Trophoblast cell (in vitro differentiated cells and primary cell): ENCODE data around the gene FHIT.

Experiments
- DNase-seq, 2 donors: peaks; one replicate each; pipeline ENCODE4 v3.0.0-alpha.2; 2016
- H2AFZ ChIP-seq: 2 replicates; pipeline ENCODE4 v1.6.1; 2013; ENCODE audit warnings: low read length, moderate library complexity, mild to moderate bottlenecking; ENCODE audit not compliant: insufficient read depth, poor library complexity
- H2AK5ac ChIP-seq: 2 replicates; pipeline ENCODE4 v1.6.1; 2013; ENCODE audit warnings: mild to moderate bottlenecking, low read length
- H2BK120ac ChIP-seq: 2 replicates; pipeline ENCODE4 v1.6.1; 2013; ENCODE audit warnings: low read length, mild to moderate bottlenecking, moderate library complexity; ENCODE audit not compliant: insufficient read depth, poor library complexity
- H2BK12ac ChIP-seq: 2 replicates; pipeline ENCODE4 v1.6.1; 2013; ENCODE audit warnings: mild to moderate bottlenecking, low read length, moderate library complexity
- H2BK5ac ChIP-seq: 2 replicates; pipeline ENCODE4 v1.6.1; 2013; ENCODE audit warnings: low read length, low read depth, moderate library complexity, mild to moderate bottlenecking; ENCODE audit not compliant: poor library complexity
- H3K14ac ChIP-seq: 2 replicates; pipeline ENCODE4 v1.6.1; 2013; ENCODE audit warnings: mild to moderate bottlenecking, low read length
- H3K18ac ChIP-seq: 2 replicates; pipeline ENCODE4 v1.6.1; 2013; ENCODE audit warnings: mild to moderate bottlenecking, low read length
- H3K23ac ChIP-seq: 2 replicates; pipeline ENCODE4 v1.6.1; 2013; ENCODE audit warnings: low read length
- H3K27ac ChIP-seq: 2 replicates; pipeline ENCODE4 v1.5.1; 2013; ENCODE audit warnings: low read depth, mild to moderate bottlenecking, inconsistent platforms, low read length, moderate library complexity
- H3K27me3 ChIP-seq: 2 replicates; pipeline ENCODE4 v1.6.1; 2013; ENCODE audit warnings: inconsistent platforms, mild to moderate bottlenecking, low read length, moderate library complexity; ENCODE audit not compliant: insufficient read depth
- H3K36me3 ChIP-seq, 2 experiments: 1 replicate in 1 of 2; 2 replicates in 1 of 2; pipeline ENCODE4 v1.6.1; 2013; ENCODE audit warnings: low read length in 2 of 2, mild to moderate bottlenecking in 2 of 2, moderate library complexity in 1 of 2; ENCODE audit not compliant: insufficient read depth in 2 of 2, control insufficient read depth in 1 of 2
- H3K4ac ChIP-seq: 2 replicates; pipeline ENCODE4 v1.6.1; 2013; ENCODE audit warnings: low read depth, mild to moderate bottlenecking, low read length, moderate library complexity
- H3K4me1 ChIP-seq, 2 experiments: 1 replicate in 1 of 2; 2 replicates in 1 of 2; pipeline ENCODE4 v1.6.1; 2013; ENCODE audit warnings: low read length in 2 of 2, mild to moderate bottlenecking in 2 of 2, moderate library complexity in 1 of 2; ENCODE audit not compliant: insufficient read depth in 2 of 2, control insufficient read depth in 1 of 2
- H3K4me2 ChIP-seq: 2 replicates; pipeline ENCODE4 v1.6.1; 2013; ENCODE audit warnings: inconsistent platforms, mild to moderate bottlenecking, low read length, moderate library complexity
- H3K4me3 ChIP-seq: 2 replicates; pipeline ENCODE4 v1.5.1; 2013; ENCODE audit warnings: mild to moderate bottlenecking, low read depth, low read length, inconsistent platforms
- H3K79me1 ChIP-seq: one replicate; pipeline ENCODE4 v1.6.1; 2013; ENCODE audit warnings: low read length
- H3K79me2 ChIP-seq: 2 replicates; pipeline ENCODE4 v1.6.1; 2013; ENCODE audit warnings: low read length, mild to moderate bottlenecking; ENCODE audit not compliant: control insufficient read depth, insufficient read depth, poor library complexity
- H3K9ac ChIP-seq: 2 replicates; pipeline ENCODE4 v1.6.1; 2013; ENCODE audit warnings: mild to moderate bottlenecking, low read length
- H3K9me3 ChIP-seq: 2 replicates; pipeline ENCODE4 v1.6.1; 2013; ENCODE audit warnings: low read depth, mild to moderate bottlenecking, control low read depth, inconsistent platforms, low read length; ENCODE audit not compliant: insufficient read depth
- H4K12ac ChIP-seq: 2 replicates; pipeline ENCODE4 v1.6.1; 2013; ENCODE audit warnings: low read depth, mild to moderate bottlenecking, low read length, moderate library complexity
- H4K8ac ChIP-seq: 2 replicates; pipeline ENCODE4 v1.6.1; 2013; ENCODE audit warnings: low read depth, mild to moderate bottlenecking, low read length, moderate library complexity
- H4K91ac ChIP-seq: one replicate; pipeline ENCODE4 v1.6.1; 2013; ENCODE audit warnings: low read depth, mild to moderate bottlenecking, low read length, moderate library complexity
- WGBS: extraction: QIAGEN DNeasy Blood & Tissue Kit; methylation state at CpG from one replicate; pipeline ENCODE4 v1.1.7; 2013; ENCODE audit warnings: missing lambda C conversion rate; ENCODE audit not compliant: insufficient read length, insufficient coverage; ENCODE audit errors: extremely low coverage; 5-methylcytosine and 5-hydroxymethylcytosine counted together

FHIT gene

DNA sequence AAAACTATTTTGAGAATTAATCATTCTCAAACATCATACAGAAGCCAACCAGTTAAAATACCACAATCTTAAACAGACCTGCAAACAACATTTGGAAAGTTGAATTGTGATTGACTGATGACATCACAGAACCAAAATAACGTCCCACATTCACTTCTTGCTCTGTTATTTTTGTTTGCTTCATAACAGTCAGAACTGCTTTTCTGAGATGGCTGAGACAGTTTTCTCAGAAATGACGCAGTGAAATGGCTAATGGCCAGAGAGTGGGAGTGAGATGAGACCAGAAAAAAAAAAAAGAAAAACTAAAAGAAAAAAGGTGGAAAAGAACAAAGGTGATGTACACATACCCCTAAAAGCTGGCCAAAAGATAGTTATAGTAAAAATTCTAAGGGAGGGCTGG is 1061.2 kb downstream of the FHIT start:
- no peak overlapping the region for H2AK5ac ChIP-seq
- H3K27ac ChIP-seq, result no peak overlapping the region
- no peaks in the 10 kb centered on the region for H3K79me1 ChIP-seq
- no peak overlapping the region for H3K4ac ChIP-seq
- no peak overlapping the region for H4K91ac ChIP-seq
- H3K14ac ChIP-seq, result no peak overlapping the region
- no peak overlapping the region for H3K23ac ChIP-seq
- no peak overlapping the region for H3K4me2 ChIP-seq
- no peaks in the 10 kb centered on the region for H3K9me3 ChIP-seq
- H3K9ac ChIP-seq, result no peak overlapping the region
- no CpG with 5 or more reads among the region's 2 CpGs for WGBS
- no peaks in the 10 kb centered on the region for H3K27me3 ChIP-seq
- no peak overlapping the region for H4K8ac ChIP-seq
- no peak overlapping the region for H4K12ac ChIP-seq
- no peaks in the 10 kb centered on the region for H3K79me2 ChIP-seq
- no peak for DNase-seq
- no peak overlapping the region for H2BK12ac ChIP-seq
- H2BK120ac ChIP-seq, result no peak overlapping the region
- no peaks in the 10 kb centered on the region for H3K36me3 ChIP-seq
- no peak overlapping the region for H2BK5ac ChIP-seq
- H3K4me1 ChIP-seq, result no peaks in the 10 kb centered on the region
- H3K4me3 ChIP-seq, result no peak overlapping the region
- no peak overlapping the region for H3K18ac ChIP-seq
- no peak overlapping the region for H2AFZ ChIP-seq

DNA sequence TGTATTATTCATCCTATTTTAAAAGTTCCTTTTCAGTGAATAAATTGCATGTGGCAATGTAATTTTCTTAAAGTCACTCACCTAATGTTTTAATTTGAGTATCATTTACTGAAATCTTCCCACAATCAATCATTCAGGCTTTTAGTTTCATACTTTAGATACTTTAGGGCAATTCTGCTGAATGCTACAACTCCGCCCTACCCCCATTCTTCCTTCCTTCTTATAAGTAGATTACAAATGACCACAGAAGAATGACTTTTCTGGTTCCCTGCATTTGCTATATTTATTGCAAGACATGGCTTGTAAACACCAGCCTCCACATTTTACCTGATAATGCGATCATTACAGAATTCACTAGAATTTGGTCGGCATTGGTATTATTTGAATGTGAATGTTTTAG is 1061.9 kb downstream of the FHIT start:
- no peak overlapping the region for H2AFZ ChIP-seq
- no peak overlapping the region for H3K4me3 ChIP-seq
- no peaks in the 10 kb centered on the region for H3K27me3 ChIP-seq
- DNase-seq, result peak in 1 of 2 donors; percentile 40
- no peak overlapping the region for H4K91ac ChIP-seq
- no peak overlapping the region for H2BK120ac ChIP-seq
- no peak overlapping the region for H3K18ac ChIP-seq
- no peaks in the 10 kb centered on the region for H3K79me1 ChIP-seq
- H4K12ac ChIP-seq, result no peak overlapping the region
- no peak overlapping the region for H3K4ac ChIP-seq
- H3K9ac ChIP-seq, result no peak overlapping the region
- H2BK12ac ChIP-seq, result no peak overlapping the region
- H3K23ac ChIP-seq, result no peak overlapping the region
- H4K8ac ChIP-seq, result no peak overlapping the region
- H3K27ac ChIP-seq, result no peak overlapping the region
- WGBS, result no CpG with 5 or more reads among the region's 3 CpGs
- H3K79me2 ChIP-seq, result no peaks in the 10 kb centered on the region
- H3K4me1 ChIP-seq, result no peaks in the 10 kb centered on the region
- H2BK5ac ChIP-seq, result no peak overlapping the region
- no peak overlapping the region for H3K14ac ChIP-seq
- H2AK5ac ChIP-seq, result no peak overlapping the region
- no peaks in the 10 kb centered on the region for H3K9me3 ChIP-seq
- no peaks in the 10 kb centered on the region for H3K36me3 ChIP-seq
- H3K4me2 ChIP-seq, result no peak overlapping the region

DNA sequence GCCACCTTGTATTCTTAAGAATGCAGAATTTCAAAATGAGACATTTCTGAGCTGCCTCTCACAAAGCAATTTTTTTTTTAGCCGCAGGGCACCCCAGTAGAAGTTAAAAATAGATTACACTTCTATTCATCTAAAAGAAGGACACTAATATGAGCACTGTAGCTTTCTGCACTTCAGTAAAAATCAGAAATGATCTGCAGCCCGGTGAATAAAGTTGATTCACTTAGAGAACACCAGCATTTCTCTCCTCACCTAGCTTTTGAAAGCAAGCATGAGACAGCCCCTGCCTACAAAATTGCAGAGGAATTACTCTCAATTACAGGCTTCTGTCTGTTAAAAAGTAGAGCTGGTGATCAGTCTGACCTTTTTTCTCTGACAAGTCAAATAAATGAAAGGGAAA is 1062.4 kb downstream of the FHIT start:
- H4K91ac ChIP-seq, result no peak overlapping the region
- H2AK5ac ChIP-seq, result no peak overlapping the region
- H3K9me3 ChIP-seq, result no peaks in the 10 kb centered on the region
- no peak overlapping the region for H2BK120ac ChIP-seq
- H3K4me3 ChIP-seq, result no peak overlapping the region
- H3K9ac ChIP-seq, result no peak overlapping the region
- no peak overlapping the region for H4K12ac ChIP-seq
- H2BK5ac ChIP-seq, result no peak overlapping the region
- no peak overlapping the region for H2BK12ac ChIP-seq
- no peaks in the 10 kb centered on the region for H3K79me1 ChIP-seq
- peak; percentile 83 to 99 for DNase-seq
- H3K14ac ChIP-seq, result no peak overlapping the region
- H3K27ac ChIP-seq, result no peak overlapping the region
- no peak overlapping the region for H3K4ac ChIP-seq
- no peak overlapping the region for H3K23ac ChIP-seq
- no peaks in the 10 kb centered on the region for H3K4me1 ChIP-seq
- no peak overlapping the region for H3K4me2 ChIP-seq
- H3K18ac ChIP-seq, result no peak overlapping the region
- WGBS, result no CpG with 5 or more reads among the region's 2 CpGs
- H3K27me3 ChIP-seq, result no peaks in the 10 kb centered on the region
- H2AFZ ChIP-seq, result no peak overlapping the region
- H3K79me2 ChIP-seq, result no peaks in the 10 kb centered on the region
- H3K36me3 ChIP-seq, result no peaks in the 10 kb centered on the region
- H4K8ac ChIP-seq, result no peak overlapping the region

DNA sequence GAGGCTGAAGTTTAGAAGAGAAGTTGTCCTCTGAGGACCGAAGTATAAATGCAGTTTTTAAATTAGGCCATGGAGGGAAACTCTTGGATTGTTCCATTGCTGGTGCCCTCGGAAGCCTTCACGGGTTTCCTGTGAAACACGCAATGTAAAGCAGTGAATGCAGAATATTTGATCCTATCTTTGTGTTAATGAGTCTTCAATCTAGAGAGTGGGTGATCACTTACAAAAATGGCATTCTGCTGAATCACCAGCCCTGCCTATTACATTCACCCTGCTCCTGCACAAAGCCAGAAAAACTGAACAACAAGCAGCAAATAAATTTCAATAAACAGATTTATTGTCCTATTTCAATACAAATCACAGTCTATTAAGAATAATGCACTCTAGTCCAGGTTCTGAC is 1063.9 kb downstream of the FHIT start:
- no peak overlapping the region for H3K9ac ChIP-seq
- no peak overlapping the region for H2BK5ac ChIP-seq
- H2BK120ac ChIP-seq, result no peak overlapping the region
- H2AFZ ChIP-seq, result no peak overlapping the region
- no peak overlapping the region for H3K18ac ChIP-seq
- no peak overlapping the region for H3K4me3 ChIP-seq
- H4K91ac ChIP-seq, result no peak overlapping the region
- H3K36me3 ChIP-seq, result no peaks in the 10 kb centered on the region
- H3K9me3 ChIP-seq, result no peaks in the 10 kb centered on the region
- no peak overlapping the region for H2BK12ac ChIP-seq
- H3K14ac ChIP-seq, result no peak overlapping the region
- no peaks in the 10 kb centered on the region for H3K4me1 ChIP-seq
- H4K12ac ChIP-seq, result no peak overlapping the region
- H3K27me3 ChIP-seq, result no peaks in the 10 kb centered on the region
- H3K27ac ChIP-seq, result no peak overlapping the region
- H3K79me1 ChIP-seq, result no peaks in the 10 kb centered on the region
- no peak overlapping the region for H3K4ac ChIP-seq
- H3K23ac ChIP-seq, result no peak overlapping the region
- no peak overlapping the region for H4K8ac ChIP-seq
- WGBS, result no CpG with 5 or more reads among the region's 4 CpGs
- DNase-seq, result peak; percentile 17 to 76
- no peak overlapping the region for H3K4me2 ChIP-seq
- H3K79me2 ChIP-seq, result no peaks in the 10 kb centered on the region
- no peak overlapping the region for H2AK5ac ChIP-seq
